ENCODE data around the gene CLDN12. TPM values are rescaled to one million over a fixed set of nuclear protein-coding genes. Genes with fewer than 3 reads are reported as not detected.

The CLDN12 gene
- polyA plus RNA-seq, 1 donor (not counting 4 experiments of a cell fraction or from before 2014, with no cell fraction given): 62.5 TPM

DNA sequence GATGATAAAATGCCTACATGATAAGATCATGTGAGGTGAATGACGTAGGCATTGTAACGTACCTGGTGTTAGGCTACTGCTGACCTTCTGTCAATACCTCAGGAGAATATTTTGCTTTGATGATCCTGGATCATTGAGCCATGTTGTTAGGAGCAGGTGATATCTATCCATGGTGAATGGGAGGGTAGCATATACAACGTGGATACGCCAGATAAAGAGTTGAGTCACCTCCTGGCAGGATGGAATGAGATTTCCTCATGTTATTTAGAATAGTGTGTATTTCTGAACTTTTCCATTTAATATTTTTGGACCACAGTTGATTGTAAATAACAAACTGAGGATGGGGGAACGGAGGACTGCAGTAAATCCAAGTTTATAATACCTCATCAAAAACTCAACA, 11.8 kb upstream of the CLDN12 start:
- Histone ChIP-seq H3K27ac (ENCODE audit: control insufficient read depth, insufficient read depth, low read length) (no peak overlapping the region), H3K36me3 (ENCODE audit: control insufficient read depth in 2 of 2, extremely low read depth in 1 of 2, insufficient read depth in 2 of 2, low read length in 2 of 2) (no peaks in the 10 kb centered on the region), H3K4me1 (ENCODE audit: control insufficient read depth, extremely low read depth, insufficient read depth, low read length) (peaks cover 6% of the 10 kb centered on the region), H3K9ac (ENCODE audit: control insufficient read depth, extremely low read depth, insufficient read depth, low read length) (no peak overlapping the region), H3K4me3 (ENCODE audit: control insufficient read depth in 2 of 3, extremely low read depth in 1 of 3, insufficient read depth in 2 of 3, low read depth in 1 of 3, low read length in 3 of 3) (no peak overlapping the region), H3K27me3 (ENCODE audit: control insufficient read depth, extremely low read depth, insufficient read depth, low read length) (no peaks in the 10 kb centered on the region), H2AFZ (ENCODE audit: control insufficient read depth, low read length) (no peak overlapping the region), H3K4me2 (ENCODE audit: control insufficient read depth, extremely low read depth, insufficient read depth, low read depth, low read length) (no peak overlapping the region), H4K20me1 (ENCODE audit: control insufficient read depth, extremely low read depth, insufficient read depth, low read length) (no peaks in the 10 kb centered on the region), H3K9me1 (ENCODE audit: control insufficient read depth, extremely low read depth, insufficient read depth, low read length) (no peaks in the 10 kb centered on the region), H3K79me2 (ENCODE audit: control insufficient read depth, insufficient read depth, low read length) (no peaks in the 10 kb centered on the region), H3K9me3 (ENCODE audit: control insufficient read depth, low read depth, low read length) (no peaks in the 10 kb centered on the region)
- dilution Hi-C loops (cut with MboI; ENCODE audit: extremely low pct_ligation_motif_present, low sequenced_read_pairs): no loop called here
- FAIRE-seq (no peak), DNase-seq (ENCODE audit: low read depth, low spot score) (no peak)
- no peak for TF ChIP-seq EZH2 (IDR thresholded peaks at IDR 0.05; ENCODE audit: low read length)
- TF ChIP-seq, protein P1, sequence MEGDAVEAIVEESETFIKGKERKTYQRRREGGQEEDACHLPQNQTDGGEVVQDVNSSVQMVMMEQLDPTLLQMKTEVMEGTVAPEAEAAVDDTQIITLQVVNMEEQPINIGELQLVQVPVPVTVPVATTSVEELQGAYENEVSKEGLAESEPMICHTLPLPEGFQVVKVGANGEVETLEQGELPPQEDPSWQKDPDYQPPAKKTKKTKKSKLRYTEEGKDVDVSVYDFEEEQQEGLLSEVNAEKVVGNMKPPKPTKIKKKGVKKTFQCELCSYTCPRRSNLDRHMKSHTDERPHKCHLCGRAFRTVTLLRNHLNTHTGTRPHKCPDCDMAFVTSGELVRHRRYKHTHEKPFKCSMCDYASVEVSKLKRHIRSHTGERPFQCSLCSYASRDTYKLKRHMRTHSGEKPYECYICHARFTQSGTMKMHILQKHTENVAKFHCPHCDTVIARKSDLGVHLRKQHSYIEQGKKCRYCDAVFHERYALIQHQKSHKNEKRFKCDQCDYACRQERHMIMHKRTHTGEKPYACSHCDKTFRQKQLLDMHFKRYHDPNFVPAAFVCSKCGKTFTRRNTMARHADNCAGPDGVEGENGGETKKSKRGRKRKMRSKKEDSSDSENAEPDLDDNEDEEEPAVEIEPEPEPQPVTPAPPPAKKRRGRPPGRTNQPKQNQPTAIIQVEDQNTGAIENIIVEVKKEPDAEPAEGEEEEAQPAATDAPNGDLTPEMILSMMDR (optimal IDR thresholded peaks at IDR 0.05 in 1 of 3, IDR thresholded peaks at IDR 0.05 in 1 of 3, conservative IDR thresholded peaks at IDR 0.05 in 1 of 3; ENCODE audit: extremely low read depth in 1 of 3, insufficient read depth in 2 of 3, low read length in 3 of 3): no peak

GRCh38 chr7:90396420-90396819, 6.8 kb upstream of the CLDN12 start:
- Histone ChIP-seq H4K20me1 (ENCODE audit: control insufficient read depth, extremely low read depth, insufficient read depth, low read length) (no peaks in the 10 kb centered on the region), H3K4me2 (ENCODE audit: control insufficient read depth, extremely low read depth, insufficient read depth, low read depth, low read length) (no peak overlapping the region), H3K27ac (ENCODE audit: control insufficient read depth, insufficient read depth, low read length) (no peak overlapping the region), H3K9ac (ENCODE audit: control insufficient read depth, extremely low read depth, insufficient read depth, low read length) (no peak overlapping the region), H3K4me1 (ENCODE audit: control insufficient read depth, extremely low read depth, insufficient read depth, low read length) (no peaks in the 10 kb centered on the region), H3K27me3 (ENCODE audit: control insufficient read depth, extremely low read depth, insufficient read depth, low read length) (no peaks in the 10 kb centered on the region), H3K9me1 (ENCODE audit: control insufficient read depth, extremely low read depth, insufficient read depth, low read length) (no peaks in the 10 kb centered on the region), H3K36me3 (ENCODE audit: control insufficient read depth in 2 of 2, extremely low read depth in 1 of 2, insufficient read depth in 2 of 2, low read length in 2 of 2) (no peaks in the 10 kb centered on the region), H2AFZ (ENCODE audit: control insufficient read depth, low read length) (no peak overlapping the region), H3K9me3 (ENCODE audit: control insufficient read depth, low read depth, low read length) (no peaks in the 10 kb centered on the region), H3K4me3 (ENCODE audit: control insufficient read depth in 2 of 3, extremely low read depth in 1 of 3, insufficient read depth in 2 of 3, low read depth in 1 of 3, low read length in 3 of 3) (no peak overlapping the region), H3K79me2 (ENCODE audit: control insufficient read depth, insufficient read depth, low read length) (no peaks in the 10 kb centered on the region)
- no peak for TF ChIP-seq EZH2 (IDR thresholded peaks at IDR 0.05; ENCODE audit: low read length)
- TF ChIP-seq, protein P1 (optimal IDR thresholded peaks at IDR 0.05 in 1 of 3, IDR thresholded peaks at IDR 0.05 in 1 of 3, conservative IDR thresholded peaks at IDR 0.05 in 1 of 3; ENCODE audit: extremely low read depth in 1 of 3, insufficient read depth in 2 of 3, low read length in 3 of 3): no peak
- dilution Hi-C loops (cut with MboI; ENCODE audit: extremely low pct_ligation_motif_present, low sequenced_read_pairs): no loop called here
- DNase-seq (ENCODE audit: low read depth, low spot score) (no peak), FAIRE-seq (no peak)
